ENCODE results near the gene ZNF343.
"Not testable (repeated sequence)": the region's sequence is repeated elsewhere in the genome, so short reads cannot be mapped to it uniquely, and the experiment has no call there.

The ZNF343 gene

DNA sequence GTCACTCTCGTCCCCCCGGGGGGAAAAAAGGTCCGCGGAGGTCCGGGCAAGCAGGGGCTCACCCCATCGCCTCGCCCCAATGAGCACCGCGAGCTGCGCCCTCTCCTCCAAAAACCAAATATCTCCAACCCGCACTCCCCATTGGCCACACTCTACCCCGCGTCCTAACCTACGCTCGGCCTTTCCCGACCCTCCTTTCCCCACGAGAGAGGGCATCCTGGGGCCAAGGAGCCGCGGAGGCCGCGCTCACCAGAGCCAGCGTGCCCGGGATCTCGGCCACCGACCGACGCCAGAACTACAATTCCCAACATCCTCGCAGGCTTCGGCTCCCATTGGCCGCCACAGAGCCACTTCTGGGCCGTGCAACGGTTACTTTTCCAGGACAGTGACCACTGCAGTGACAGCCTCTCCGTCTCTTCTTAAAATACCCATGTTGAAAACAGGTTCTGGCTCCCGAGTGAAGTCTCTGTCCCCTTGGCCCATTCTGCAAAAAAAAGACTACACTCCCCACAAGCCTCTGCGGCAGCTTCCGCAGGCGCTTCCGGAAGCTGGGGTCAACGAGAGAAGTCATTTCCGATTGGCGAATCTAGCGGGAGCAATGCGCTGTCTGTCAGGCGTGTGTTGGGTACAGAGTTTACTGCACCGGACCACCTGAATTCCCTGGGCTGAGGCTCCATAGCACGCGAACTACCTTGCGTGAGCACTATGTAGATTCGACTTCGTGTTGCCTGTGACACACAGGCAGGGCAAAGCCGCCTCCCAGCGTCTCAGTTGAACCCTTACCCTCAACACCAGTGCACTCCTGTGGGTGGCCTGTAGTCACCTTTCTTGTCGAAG is at the start of gene ZNF343:
ZNF343 (minus strand) TSS at position 285 of the 837 bp plus-strand sequence. CDS start 15,020 bp downstream, outside the sequence.
- DNase-seq (ENCODE audit: low spot score), result peak; percentile 85

GRCh38 chr20:2557873-2558580 is 49.3 kb upstream of the ZNF343 start:
- DNase-seq (ENCODE audit: low spot score), result no peak

DNA sequence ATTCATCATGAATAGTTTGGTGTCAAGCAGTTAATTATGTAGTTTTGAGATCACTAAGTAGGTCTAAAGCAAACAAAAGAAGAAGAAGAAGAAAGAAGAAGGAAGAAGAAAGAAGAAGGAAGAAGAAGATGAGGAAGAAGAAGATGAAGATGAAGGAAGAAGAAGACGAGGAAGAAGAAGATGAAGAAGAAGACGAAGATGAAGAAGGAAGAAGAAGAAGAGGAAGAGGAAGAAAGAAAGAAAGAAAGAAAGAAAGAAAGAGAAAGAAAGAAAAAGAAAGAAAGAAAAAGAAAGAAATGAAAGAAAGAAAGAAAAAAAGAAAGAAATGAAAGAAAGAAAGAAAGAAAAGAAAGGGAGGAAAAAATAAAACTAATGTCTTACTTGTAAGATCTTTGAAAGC is 36.9 kb upstream of the ZNF343 start:
- DNase-seq (ENCODE audit: low spot score), result no peak

- DNase-seq (ENCODE audit: low spot score), result no peak
Measured at GRCh38 chr20:2544211-2544610, 35.5 kb upstream of the ZNF343 start.

DNA sequence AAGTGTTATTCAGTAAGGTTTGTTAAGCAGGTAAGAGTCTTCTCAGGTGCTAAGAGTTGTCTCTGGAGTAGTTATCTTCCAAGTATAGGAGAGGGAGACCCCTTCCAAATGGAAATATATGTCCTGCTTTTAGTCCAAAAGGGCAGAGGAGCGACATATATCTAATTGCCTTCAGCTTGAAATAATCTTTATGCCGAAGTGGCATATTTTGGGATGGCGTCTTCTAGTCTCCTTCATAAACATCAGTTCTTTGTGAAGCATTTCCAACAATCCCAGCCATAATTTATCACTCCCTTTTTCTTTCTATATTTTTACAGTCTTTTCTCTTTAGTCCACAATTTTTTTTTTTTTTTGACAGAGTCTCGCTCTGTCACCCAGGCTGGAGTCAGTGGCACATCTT is 33.6 kb upstream of the ZNF343 start:
- DNase-seq (ENCODE audit: low spot score), result no peak

- DNase-seq (ENCODE audit: low spot score), result no peak
Measured at GRCh38 chr20:2541940-2542339, 33.2 kb upstream of the ZNF343 start.

DNA sequence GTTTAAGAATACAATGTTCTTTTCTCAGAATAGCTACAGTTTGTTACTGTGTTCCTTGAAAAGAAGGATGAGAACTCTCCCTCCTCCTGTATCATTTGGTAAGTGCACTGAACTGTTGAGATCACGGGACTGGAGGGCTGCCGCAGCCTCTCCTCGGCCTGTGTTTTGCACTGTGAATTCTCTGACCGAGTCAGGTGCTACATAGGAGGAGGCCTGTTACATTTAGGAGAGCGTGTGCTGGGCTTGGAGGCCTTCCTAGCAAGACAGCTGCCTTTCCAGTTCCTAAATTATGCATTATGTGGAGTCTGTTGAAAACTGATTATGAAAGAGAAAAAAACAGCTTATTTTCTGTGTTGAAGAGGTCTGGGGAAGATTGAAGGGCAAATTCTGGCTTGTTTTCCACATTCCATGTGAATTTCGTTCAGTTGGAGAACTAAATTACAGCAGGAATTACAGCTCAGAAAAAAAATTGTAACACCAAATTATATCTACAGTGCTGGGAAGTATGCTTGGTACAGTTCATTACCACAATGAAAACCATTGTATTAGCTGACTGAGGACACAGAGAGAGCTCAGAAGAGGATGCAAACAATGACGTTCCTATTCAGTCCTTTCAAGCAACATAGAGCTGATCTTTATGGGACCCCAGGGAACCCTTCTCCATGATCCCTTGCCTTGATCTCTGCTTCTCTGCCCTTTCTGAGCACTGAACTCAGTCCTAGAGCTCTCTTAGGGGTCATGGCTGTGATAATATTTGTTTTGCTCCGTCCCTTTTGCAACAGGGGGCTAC is 30.4 kb upstream of the ZNF343 start:
- DNase-seq (ENCODE audit: low spot score), result no peak

DNA sequence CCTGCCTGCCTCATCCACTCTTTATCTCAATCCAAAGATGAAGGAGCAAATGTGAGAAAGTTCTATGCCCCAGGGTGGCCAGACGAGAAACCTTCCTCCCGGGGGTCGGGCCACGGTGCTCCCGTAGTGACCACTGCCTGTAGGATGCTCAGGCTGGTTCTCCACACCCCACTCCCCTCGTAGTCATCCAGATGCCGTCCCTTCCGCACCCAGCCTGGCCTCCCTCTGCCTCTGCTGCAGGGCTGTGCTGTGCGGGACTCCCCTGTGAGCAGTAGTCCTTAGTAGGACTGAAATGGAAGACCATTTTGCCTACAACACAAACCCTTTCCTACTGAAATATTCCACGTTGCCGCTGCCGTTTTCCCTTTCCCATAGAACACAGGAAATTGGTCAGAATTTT is 29.6 kb upstream of the ZNF343 start:
- DNase-seq (ENCODE audit: low spot score), result no peak

- DNase-seq (ENCODE audit: low spot score), result no peak
Measured at GRCh38 chr20:2537101-2537500, 28.4 kb upstream of the ZNF343 start.

GRCh38 chr20:2536560-2536986 is 27.9 kb upstream of the ZNF343 start, which contains the start of gene TMC2:
Gene TMC2, plus strand, starts transcription at chr20:2536573. Its CDS starts 49 bp downstream, at chr20:2536622.
- DNase-seq (ENCODE audit: low spot score), result no peak

- DNase-seq (ENCODE audit: low spot score), result no peak
Measured at GRCh38 chr20:2535711-2536559, 27.2 kb upstream of the ZNF343 start.

GRCh38 chr20:2533118-2533517 is 24.4 kb upstream of the ZNF343 start:
- DNase-seq (ENCODE audit: low spot score), result no peak

DNA sequence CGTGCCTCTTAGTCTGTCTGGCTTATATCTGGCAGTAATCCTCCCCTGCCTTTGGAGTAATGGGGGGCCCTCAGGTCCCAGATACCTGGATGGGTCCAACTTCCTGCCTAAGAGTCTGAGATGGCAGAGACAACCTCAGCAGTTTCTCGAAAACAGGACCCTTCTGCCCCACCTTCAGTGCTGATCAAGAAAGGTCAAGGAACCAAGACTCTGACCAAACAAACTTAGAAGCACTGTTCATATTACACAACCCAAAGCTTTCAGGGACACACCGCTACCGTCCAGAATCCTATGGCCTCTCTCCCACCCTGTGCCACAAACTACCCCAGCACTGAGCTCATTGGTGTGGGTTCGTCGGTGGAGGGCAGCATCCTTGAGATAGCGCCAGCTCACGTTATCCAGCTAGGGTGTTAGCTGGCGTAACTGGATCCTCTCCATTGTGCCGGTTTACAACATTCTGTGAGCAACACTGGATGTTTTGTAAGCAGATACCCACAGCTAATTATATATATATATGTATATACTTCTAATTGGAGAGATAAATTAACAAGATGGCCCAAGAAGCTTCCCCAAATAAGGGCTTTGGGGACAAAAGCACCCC is 20.1 kb upstream of the ZNF343 start:
- DNase-seq (ENCODE audit: low spot score), result no peak

- no peak for DNase-seq (ENCODE audit: low spot score)
Measured at GRCh38 chr20:2527762-2528161, 19.0 kb upstream of the ZNF343 start.

GRCh38 chr20:2526218-2526583 is 17.5 kb upstream of the ZNF343 start:
- not testable (repeated sequence) for DNase-seq (ENCODE audit: low spot score)

- peak; percentile 19 for DNase-seq (ENCODE audit: low spot score)
Measured at GRCh38 chr20:2524709-2525506, 16.2 kb upstream of the ZNF343 start.

DNA sequence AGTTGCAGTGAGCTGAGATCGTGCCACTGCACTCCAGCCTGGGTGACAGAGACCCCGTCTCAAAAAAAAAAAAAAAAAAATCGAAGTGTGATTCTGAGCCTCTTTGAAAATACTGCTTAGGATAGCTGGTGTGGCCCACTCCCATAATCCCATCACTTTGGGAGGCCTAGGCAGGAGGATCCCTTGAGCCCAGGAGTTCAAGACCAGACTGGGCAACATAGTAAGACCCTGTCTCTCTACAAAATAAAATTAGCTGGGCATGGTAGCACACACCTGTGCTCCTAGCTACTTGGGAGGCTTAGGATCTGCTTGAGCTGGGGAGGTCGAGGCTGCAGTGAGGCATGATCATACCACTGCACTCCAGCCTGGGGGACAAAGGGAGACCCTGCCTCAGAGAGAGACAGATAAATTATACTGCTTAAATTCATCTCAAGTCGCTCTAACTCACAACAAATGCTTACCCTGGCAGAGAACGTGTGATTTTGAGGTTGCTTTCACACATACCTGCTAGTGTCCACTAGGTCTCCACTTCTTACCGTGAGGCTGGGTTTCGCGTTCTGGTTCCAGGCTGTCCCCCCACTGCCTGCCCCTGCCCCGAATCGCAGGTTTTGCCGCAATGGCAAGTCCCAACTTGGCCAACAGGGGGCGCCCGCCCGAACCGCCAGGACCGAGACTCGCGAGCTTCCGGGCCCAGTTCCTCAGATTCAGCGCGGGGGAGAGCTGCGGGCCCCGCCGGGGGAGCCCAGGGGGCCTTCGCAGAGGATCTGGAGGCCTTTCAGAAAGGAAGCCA is 15.4 kb upstream of the ZNF343 start:
- DNase-seq (ENCODE audit: low spot score), result peak; percentile 92

GRCh38 chr20:2522826-2523429 is 14.2 kb upstream of the ZNF343 start:
- not testable (repeated sequence) for DNase-seq (ENCODE audit: low spot score)
